Neural cell (in vitro differentiated cells): ENCODE results near the gene PAPPA2. TPM values are rescaled to one million over a fixed set of nuclear protein-coding genes. Genes with fewer than 3 reads are reported as not detected.
"Not testable (repeated sequence)": the region's sequence is repeated elsewhere in the genome, so short reads cannot be mapped to it uniquely, and the experiment has no call there.

Experiments
- H2AFZ ChIP-seq: fragments of 200-600, 300-800 bp; sonication (generic), shearing (Covaris generic); 2 replicates; pipeline ENCODE4 v1.6.0; 2014; ENCODE audit warnings: low read depth, mild to moderate bottlenecking, antibody characterized with exemption, low read length, moderate library complexity
- H3F3A ChIP-seq: fragments of 200-600 bp; shearing (Covaris generic); 2 replicates; pipeline ENCODE4 v1.6.1; 2016; ENCODE audit warnings: mild to moderate bottlenecking, moderate library complexity, mixed read lengths, antibody characterized with exemption, low read length; ENCODE audit not compliant: insufficient read depth, poor library complexity, severe bottlenecking
- H3K27ac ChIP-seq: fragments of 200-600, 300-800 bp; sonication (generic), shearing (Covaris generic); 2 replicates; pipeline ENCODE4 v1.5.1; 2014; ENCODE audit warnings: mild to moderate bottlenecking, low read length, moderate library complexity
- H3K27me3 ChIP-seq: fragments of 300-800, 200-600 bp; sonication (generic), shearing (Covaris generic); 2 replicates; pipeline ENCODE4 v1.6.0; 2014; ENCODE audit warnings: mild to moderate bottlenecking, low read depth, low read length, moderate library complexity; ENCODE audit not compliant: insufficient read depth
- H3K36me3 ChIP-seq: fragments of 300-800, 200-600 bp; sonication (generic), shearing (Covaris generic); 2 replicates; pipeline ENCODE4 v1.5.1; 2014; ENCODE audit warnings: mild to moderate bottlenecking, antibody characterized with exemption, low read length, moderate library complexity; ENCODE audit not compliant: insufficient read depth
- H3K4me2 ChIP-seq: fragments of 300-800, 200-600 bp; sonication (generic), shearing (Covaris generic); 2 replicates; pipeline ENCODE4 v1.6.0; 2014; ENCODE audit warnings: mild to moderate bottlenecking, low read length
- H3K4me3 ChIP-seq: fragments of 300-800, 200-600 bp; sonication (generic), shearing (Covaris generic); 2 replicates; pipeline ENCODE4 v1.5.1; 2014; ENCODE audit warnings: mild to moderate bottlenecking, low read length, moderate library complexity
- H3K79me2 ChIP-seq: fragments of 200-600 bp; shearing (Covaris generic); replicated peaks from 2 replicates; pipeline ENCODE4 v1.6.0; 2014; ENCODE audit warnings: mild to moderate bottlenecking, low read length, moderate library complexity; ENCODE audit not compliant: insufficient read depth
- H3K9ac ChIP-seq: fragments of 300-800, 200-600 bp; sonication (generic), shearing (Covaris generic); 2 replicates; pipeline ENCODE4 v1.6.1; 2016; ENCODE audit warnings: mild to moderate bottlenecking, low read length, mixed read lengths
- H3K9me2 ChIP-seq: fragments of 200-600 bp; shearing (Covaris generic); 2 replicates; pipeline ENCODE4 v1.6.1; 2016; ENCODE audit warnings: mild to moderate bottlenecking, low read length, mixed read lengths; ENCODE audit not compliant: insufficient read depth
- H3K9me3 ChIP-seq: fragments of 200-600, 300-800 bp; sonication (generic), shearing (Covaris generic); 2 replicates; pipeline ENCODE4 v1.6.1; 2016; ENCODE audit warnings: mild to moderate bottlenecking, mixed run types, low read length, moderate library complexity, mixed read lengths
- H4K20me1 ChIP-seq: fragments of 200-600 bp; shearing (Covaris generic); 2 replicates; pipeline ENCODE4 v1.6.1; 2016; ENCODE audit warnings: mild to moderate bottlenecking, mixed run types; ENCODE audit not compliant: insufficient read depth
- EP300 ChIP-seq: fragments of 450-650 bp; conservative IDR thresholded peaks from 2 replicates; pipeline ENCODE4 v1.6.1; 2014; ENCODE audit warnings: antibody characterized with exemption, mild to moderate bottlenecking, moderate library complexity; ENCODE audit not compliant: poor library complexity, severe bottlenecking
- EZH2 ChIP-seq: fragments of 200-600, 300-800 bp; shearing (Covaris generic), sonication (generic); IDR thresholded peaks from 2 replicates; pipeline ENCODE4 v1.6.1; 2014; ENCODE audit warnings: antibody characterized with exemption, low read length, borderline replicate concordance, mild to moderate bottlenecking; ENCODE audit not compliant: insufficient read depth, poor library complexity, severe bottlenecking
- MXI1 ChIP-seq: fragments of 450-650 bp; conservative IDR thresholded peaks from 2 replicates; pipeline ENCODE4 v1.6.1; 2014; ENCODE audit warnings: antibody characterized with exemption, mild to moderate bottlenecking; ENCODE audit not compliant: poor library complexity, severe bottlenecking
- POLR2AphosphoS5 ChIP-seq: IDR thresholded peaks from 2 replicates; pipeline ENCODE4 v1.6.1; 2012
- SMC3 ChIP-seq: fragments of 450-650 bp; conservative IDR thresholded peaks from 2 replicates; pipeline ENCODE4 v1.6.1; 2014; ENCODE audit warnings: antibody characterized with exemption, mild to moderate bottlenecking, moderate library complexity; ENCODE audit not compliant: poor library complexity
- TAF1 ChIP-seq: IDR thresholded peaks from 2 replicates; pipeline ENCODE4 v1.6.1; 2012; ENCODE audit warnings: low read depth
- polyA plus RNA-seq: library from polyadenylated mRNA; depleted of rRNA; stranded (reverse); fragments of >200 nt; gene quantifications from 2 replicates; pipeline ENCODE4 v1.2.3, GENCODE V29; 2014
- TF ChIP-seq, protein P1 (sequence below): fragments of 450-650 bp; IDR thresholded peaks from 2 replicates; pipeline ENCODE4 v1.5.1; 2014; ENCODE audit warnings: antibody characterized with exemption, mild to moderate bottlenecking, moderate library complexity; ENCODE audit not compliant: poor library complexity, severe bottlenecking
- TF ChIP-seq, protein P2 (sequence below): IDR thresholded peaks from 2 replicates; pipeline ENCODE4 v1.6.1; 2012; ENCODE audit warnings: borderline replicate concordance

PAPPA2 gene
- polyA plus RNA-seq, 1 donor from 2014 or later, result 0.59 TPM

DNA sequence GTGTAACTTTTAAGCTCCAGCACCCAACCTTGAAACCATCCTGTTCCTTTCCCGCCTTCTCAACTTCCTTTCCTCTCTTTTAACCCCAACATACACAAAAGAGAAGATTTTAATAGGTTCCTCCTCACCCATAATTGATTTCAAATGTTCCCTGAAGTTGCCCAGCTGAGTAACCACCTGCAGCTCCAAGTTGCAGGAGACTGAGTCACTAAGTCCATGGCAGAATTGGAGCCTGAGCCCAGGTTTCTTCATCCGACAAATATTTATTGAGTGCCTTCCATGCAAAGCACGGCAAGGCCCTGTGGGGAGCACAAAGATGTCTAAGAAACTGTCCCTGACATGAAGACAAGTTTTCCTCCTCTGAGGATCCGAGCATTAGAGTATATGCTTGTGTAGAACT, 97.7 kb downstream of the PAPPA2 start:
- no peaks in the 10 kb centered on the region for H3K9me3 ChIP-seq
- no peak overlapping the region for H2AFZ ChIP-seq
- no peak overlapping the region for H3K27ac ChIP-seq
- no peaks in the 10 kb centered on the region for H3F3A ChIP-seq
- no peak overlapping the region for H3K4me3 ChIP-seq
- H3K79me2 ChIP-seq, result no peaks in the 10 kb centered on the region
- no peaks in the 10 kb centered on the region for H4K20me1 ChIP-seq
- H3K27me3 ChIP-seq, result no peaks in the 10 kb centered on the region
- no peak overlapping the region for H3K9ac ChIP-seq
- H3K4me2 ChIP-seq, result no peak overlapping the region
- H3K36me3 ChIP-seq, result no peaks in the 10 kb centered on the region
- H3K9me2 ChIP-seq, result no peaks in the 10 kb centered on the region
- no peak for TF ChIP-seq EZH2
- no peak for TF ChIP-seq POLR2AphosphoS5
- TF ChIP-seq, protein P1, sequence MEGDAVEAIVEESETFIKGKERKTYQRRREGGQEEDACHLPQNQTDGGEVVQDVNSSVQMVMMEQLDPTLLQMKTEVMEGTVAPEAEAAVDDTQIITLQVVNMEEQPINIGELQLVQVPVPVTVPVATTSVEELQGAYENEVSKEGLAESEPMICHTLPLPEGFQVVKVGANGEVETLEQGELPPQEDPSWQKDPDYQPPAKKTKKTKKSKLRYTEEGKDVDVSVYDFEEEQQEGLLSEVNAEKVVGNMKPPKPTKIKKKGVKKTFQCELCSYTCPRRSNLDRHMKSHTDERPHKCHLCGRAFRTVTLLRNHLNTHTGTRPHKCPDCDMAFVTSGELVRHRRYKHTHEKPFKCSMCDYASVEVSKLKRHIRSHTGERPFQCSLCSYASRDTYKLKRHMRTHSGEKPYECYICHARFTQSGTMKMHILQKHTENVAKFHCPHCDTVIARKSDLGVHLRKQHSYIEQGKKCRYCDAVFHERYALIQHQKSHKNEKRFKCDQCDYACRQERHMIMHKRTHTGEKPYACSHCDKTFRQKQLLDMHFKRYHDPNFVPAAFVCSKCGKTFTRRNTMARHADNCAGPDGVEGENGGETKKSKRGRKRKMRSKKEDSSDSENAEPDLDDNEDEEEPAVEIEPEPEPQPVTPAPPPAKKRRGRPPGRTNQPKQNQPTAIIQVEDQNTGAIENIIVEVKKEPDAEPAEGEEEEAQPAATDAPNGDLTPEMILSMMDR, result no peak
- no peak for TF ChIP-seq MXI1
- TF ChIP-seq TAF1, result no peak
- no peak for TF ChIP-seq EP300
- no peak for TF ChIP-seq SMC3
- TF ChIP-seq, protein P2, sequence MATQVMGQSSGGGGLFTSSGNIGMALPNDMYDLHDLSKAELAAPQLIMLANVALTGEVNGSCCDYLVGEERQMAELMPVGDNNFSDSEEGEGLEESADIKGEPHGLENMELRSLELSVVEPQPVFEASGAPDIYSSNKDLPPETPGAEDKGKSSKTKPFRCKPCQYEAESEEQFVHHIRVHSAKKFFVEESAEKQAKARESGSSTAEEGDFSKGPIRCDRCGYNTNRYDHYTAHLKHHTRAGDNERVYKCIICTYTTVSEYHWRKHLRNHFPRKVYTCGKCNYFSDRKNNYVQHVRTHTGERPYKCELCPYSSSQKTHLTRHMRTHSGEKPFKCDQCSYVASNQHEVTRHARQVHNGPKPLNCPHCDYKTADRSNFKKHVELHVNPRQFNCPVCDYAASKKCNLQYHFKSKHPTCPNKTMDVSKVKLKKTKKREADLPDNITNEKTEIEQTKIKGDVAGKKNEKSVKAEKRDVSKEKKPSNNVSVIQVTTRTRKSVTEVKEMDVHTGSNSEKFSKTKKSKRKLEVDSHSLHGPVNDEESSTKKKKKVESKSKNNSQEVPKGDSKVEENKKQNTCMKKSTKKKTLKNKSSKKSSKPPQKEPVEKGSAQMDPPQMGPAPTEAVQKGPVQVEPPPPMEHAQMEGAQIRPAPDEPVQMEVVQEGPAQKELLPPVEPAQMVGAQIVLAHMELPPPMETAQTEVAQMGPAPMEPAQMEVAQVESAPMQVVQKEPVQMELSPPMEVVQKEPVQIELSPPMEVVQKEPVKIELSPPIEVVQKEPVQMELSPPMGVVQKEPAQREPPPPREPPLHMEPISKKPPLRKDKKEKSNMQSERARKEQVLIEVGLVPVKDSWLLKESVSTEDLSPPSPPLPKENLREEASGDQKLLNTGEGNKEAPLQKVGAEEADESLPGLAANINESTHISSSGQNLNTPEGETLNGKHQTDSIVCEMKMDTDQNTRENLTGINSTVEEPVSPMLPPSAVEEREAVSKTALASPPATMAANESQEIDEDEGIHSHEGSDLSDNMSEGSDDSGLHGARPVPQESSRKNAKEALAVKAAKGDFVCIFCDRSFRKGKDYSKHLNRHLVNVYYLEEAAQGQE, result no peak

DNA sequence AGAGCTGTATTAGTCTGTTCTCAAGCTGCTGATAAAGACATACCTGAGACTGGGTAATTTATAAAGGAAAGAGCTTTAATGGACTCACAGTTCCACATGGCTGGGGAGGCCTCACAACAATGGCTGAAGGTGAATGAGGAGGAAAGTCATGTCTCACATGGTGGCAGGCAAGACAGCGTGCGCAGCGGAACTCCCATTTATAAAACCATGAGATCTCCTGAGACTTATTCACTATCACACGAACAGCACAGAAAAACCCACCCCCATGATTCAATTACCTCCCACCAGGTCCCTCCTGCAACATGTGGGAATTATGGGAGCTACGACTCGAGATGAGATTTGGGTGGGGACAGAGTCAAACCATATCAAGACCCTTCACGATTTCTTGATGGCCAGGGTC, 98.8 kb downstream of the PAPPA2 start:
- H3K27me3 ChIP-seq, H3K27ac ChIP-seq, H3K4me2 ChIP-seq, H3K9me2 ChIP-seq, H3K9me3 ChIP-seq, H3K9ac ChIP-seq, H4K20me1 ChIP-seq, H3F3A ChIP-seq, H2AFZ ChIP-seq, H3K4me3 ChIP-seq, H3K36me3 ChIP-seq, H3K79me2 ChIP-seq: not testable (repeated sequence)
